C4-2B (cell line): ENCODE results near the gene NDUFB2.

Source experiments
- H3K27ac ChIP-seq: fragments of 450-650 bp; 2 replicates; pipeline ENCODE4 v1.5.1; 2017
- ZFX ChIP-seq: fragments of 450-650 bp; IDR thresholded peaks from 2 replicates; pipeline ENCODE4 v1.6.1; 2017
- TF ChIP-seq, protein P1 (sequence below): fragments of 450-650 bp; conservative IDR thresholded peaks from 2 replicates; pipeline ENCODE4 v1.5.1; 2017; ENCODE audit warnings: mild to moderate bottlenecking

Gene NDUFB2

DNA sequence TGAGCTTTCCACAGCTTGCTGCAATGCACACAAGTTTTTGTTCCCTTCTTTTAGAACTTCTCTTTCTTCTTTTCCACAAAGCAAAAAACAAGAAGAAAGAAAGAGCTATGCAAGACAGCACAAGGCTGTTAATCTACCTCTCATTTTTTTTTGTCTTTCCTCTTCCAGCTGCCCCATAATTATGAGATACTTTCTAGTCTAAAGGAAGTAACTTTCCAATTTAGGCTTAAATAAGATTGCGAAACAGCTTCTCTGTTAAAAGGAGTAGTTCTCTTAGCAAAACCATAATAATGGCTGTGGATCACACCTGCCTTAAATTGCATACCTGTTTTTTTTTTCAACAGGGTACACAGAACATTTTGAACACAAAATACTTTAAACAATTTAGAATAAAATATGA lies 56.0 kb downstream of the NDUFB2 start:
- H3K27ac ChIP-seq: no peak overlapping the region
- TF ChIP-seq, protein P1, sequence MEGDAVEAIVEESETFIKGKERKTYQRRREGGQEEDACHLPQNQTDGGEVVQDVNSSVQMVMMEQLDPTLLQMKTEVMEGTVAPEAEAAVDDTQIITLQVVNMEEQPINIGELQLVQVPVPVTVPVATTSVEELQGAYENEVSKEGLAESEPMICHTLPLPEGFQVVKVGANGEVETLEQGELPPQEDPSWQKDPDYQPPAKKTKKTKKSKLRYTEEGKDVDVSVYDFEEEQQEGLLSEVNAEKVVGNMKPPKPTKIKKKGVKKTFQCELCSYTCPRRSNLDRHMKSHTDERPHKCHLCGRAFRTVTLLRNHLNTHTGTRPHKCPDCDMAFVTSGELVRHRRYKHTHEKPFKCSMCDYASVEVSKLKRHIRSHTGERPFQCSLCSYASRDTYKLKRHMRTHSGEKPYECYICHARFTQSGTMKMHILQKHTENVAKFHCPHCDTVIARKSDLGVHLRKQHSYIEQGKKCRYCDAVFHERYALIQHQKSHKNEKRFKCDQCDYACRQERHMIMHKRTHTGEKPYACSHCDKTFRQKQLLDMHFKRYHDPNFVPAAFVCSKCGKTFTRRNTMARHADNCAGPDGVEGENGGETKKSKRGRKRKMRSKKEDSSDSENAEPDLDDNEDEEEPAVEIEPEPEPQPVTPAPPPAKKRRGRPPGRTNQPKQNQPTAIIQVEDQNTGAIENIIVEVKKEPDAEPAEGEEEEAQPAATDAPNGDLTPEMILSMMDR: no peak
- no peak for TF ChIP-seq ZFX

DNA sequence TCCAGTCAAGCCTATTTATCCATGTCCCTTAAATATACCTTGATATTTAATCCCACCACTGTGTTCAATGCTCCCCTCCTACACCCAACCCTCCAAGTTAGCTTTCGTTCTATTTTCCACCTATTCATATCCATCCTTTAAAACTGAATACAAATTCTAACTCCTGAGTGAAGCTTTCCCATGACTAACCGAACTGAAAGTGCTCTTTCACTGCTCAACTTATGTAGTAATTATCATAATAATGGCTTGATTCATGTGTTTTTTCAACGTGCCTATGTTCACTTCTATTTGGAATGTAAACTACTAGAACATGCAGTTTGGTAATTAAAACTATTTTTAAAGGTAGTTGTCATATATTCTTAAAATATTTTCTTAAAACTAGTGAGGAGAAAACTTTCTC lies 58.0 kb downstream of the NDUFB2 start:
- TF ChIP-seq, protein P1: no peak
- TF ChIP-seq ZFX: no peak

More for the DNA sequence above, 58.0 kb downstream of the NDUFB2 start:
- no peak overlapping the region for H3K27ac ChIP-seq
